Activated CD8-positive, alpha-beta T cell treated with anti-CD3 and anti-CD28 coated beads for 36 hours (primary cell): ENCODE measurements around the gene EN2. TPM values are rescaled to one million over a fixed set of nuclear protein-coding genes. Genes with fewer than 3 reads are reported as not detected.

Source experiments
- ATAC-seq: fragments of 200-7000 bp; cut with Tn5 transposase; one replicate; pipeline ENCODE4 v1.10.0; 2021; ENCODE audit warnings: mild to moderate bottlenecking, moderate library complexity
- CTCF ChIA-PET: fragments of 350-600 bp; sonication (Branson Sonifier 250); formaldehyde crosslinking; loops from one replicate; lab custom pipeline; 2021; ENCODE audit warnings: antibody characterized with exemption; lab: Charles Lee
- POLR2A ChIA-PET: fragments of 350-600 bp; sonication (Branson Sonifier 250); formaldehyde crosslinking; loops from one replicate; lab custom pipeline; 2021; ENCODE audit warnings: antibody characterized with exemption; lab: Charles Lee
- DNase-seq: peaks from one replicate; pipeline ENCODE4 v3.0.0-alpha.2; 2020
- H3K27ac Mint-ChIP-seq: one replicate; pipeline ENCODE4 v1.8.0; 2021; ENCODE audit warnings: mild to moderate bottlenecking, mixed read lengths
- H3K27me3 Mint-ChIP-seq: one replicate; pipeline ENCODE4 v1.8.0; 2021; ENCODE audit warnings: mixed read lengths
- H3K36me3 Mint-ChIP-seq: one replicate; pipeline ENCODE4 v1.8.0; 2021; ENCODE audit warnings: low read depth, mixed read lengths
- H3K4me1 Mint-ChIP-seq: one replicate; pipeline ENCODE4 v1.8.0; 2021; ENCODE audit warnings: low read depth, mixed read lengths
- H3K4me3 Mint-ChIP-seq: one replicate; pipeline ENCODE4 v1.8.0; 2021; ENCODE audit warnings: mild to moderate bottlenecking, moderate library complexity, mixed read lengths
- H3K9me3 Mint-ChIP-seq: one replicate; pipeline ENCODE4 v1.8.0; 2021; ENCODE audit warnings: mixed read lengths
- intact Hi-C: fragments of 100-400 bp; cut with micrococcal nuclease; formaldehyde crosslinking; loops from one replicate; pipeline ENCODE4 v1.10.0; 2022
- total RNA-seq, 2 experiments: library from RNA; stranded (reverse); gene quantifications; one replicate each; pipeline ENCODE4 v1.2.3, GENCODE V29; 2021
- TF ChIP-seq, protein P1 (sequence below): fragments of 200-600 bp; IDR thresholded peaks from one replicate; pipeline ENCODE4 v1.8.0; 2022; ENCODE audit warnings: antibody characterized with exemption, mild to moderate bottlenecking

The EN2 gene
- total RNA-seq, 2 experiments from 2014 or later: not detected

DNA sequence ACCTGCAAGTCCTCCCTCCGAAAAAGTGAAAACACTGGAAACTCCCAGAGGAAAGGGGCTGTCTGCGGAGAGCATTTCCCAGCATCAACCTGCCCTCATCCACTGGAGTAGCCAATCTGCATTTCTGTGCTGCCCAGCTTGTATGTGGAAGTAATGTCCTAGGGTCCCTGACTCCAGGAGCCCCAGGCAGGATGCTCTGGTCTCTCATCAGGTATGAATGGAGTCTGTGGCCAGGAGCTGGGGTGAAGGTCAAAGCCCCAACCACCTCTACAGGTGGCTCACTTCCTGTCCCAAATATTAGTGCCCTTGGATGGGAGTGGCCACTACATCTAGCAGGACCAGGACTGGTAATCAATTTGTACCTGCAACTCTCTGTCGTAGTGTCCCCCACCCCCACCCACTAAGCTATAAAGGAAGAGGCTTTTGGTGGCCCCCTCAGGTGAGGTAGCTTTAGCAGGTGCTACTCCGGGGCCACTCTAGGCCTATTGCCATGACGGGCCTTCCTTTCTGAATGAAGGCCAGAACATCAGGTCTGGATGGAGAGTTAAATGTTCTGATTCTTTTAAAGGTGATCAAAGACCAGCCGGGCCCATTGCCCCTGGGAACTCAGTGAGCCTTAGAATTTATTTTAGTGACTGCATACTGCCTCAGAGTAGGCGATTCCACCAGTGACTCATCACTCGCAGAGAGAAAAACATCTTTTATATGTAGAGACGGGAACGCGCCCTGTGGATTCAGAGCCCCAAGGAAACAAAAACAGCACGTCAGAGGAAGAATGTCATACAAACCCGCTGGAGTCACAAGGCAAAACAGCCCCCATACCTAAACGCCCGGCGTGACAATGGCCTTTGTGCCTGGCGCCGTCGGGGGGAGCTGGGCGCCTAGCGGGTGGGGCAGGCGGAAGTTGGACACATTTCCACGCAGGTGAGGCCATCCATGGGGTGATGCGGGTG, 13.0 kb downstream of the EN2 start:
- peaks cover 14% of the 10 kb centered on the region for H3K4me1 Mint-ChIP-seq
- peaks cover 86% of the 10 kb centered on the region for H3K27me3 Mint-ChIP-seq
- H3K27ac Mint-ChIP-seq: no peak overlapping the region
- no peaks in the 10 kb centered on the region for H3K36me3 Mint-ChIP-seq
- CTCF ChIA-PET: interaction anchor here (1.4 to 2.1 kb wide), 2 partner anchors 42 to 64 kb away, joined by 3 to 4 read pairs; no protein-coding TSS in a partner anchor
- H3K4me3 Mint-ChIP-seq: no peak overlapping the region
- TF ChIP-seq, protein P1, sequence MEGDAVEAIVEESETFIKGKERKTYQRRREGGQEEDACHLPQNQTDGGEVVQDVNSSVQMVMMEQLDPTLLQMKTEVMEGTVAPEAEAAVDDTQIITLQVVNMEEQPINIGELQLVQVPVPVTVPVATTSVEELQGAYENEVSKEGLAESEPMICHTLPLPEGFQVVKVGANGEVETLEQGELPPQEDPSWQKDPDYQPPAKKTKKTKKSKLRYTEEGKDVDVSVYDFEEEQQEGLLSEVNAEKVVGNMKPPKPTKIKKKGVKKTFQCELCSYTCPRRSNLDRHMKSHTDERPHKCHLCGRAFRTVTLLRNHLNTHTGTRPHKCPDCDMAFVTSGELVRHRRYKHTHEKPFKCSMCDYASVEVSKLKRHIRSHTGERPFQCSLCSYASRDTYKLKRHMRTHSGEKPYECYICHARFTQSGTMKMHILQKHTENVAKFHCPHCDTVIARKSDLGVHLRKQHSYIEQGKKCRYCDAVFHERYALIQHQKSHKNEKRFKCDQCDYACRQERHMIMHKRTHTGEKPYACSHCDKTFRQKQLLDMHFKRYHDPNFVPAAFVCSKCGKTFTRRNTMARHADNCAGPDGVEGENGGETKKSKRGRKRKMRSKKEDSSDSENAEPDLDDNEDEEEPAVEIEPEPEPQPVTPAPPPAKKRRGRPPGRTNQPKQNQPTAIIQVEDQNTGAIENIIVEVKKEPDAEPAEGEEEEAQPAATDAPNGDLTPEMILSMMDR: no peak
- intact Hi-C loops: no loop called here
- no peak for ATAC-seq
- DNase-seq: no peak
- POLR2A ChIA-PET: interaction anchor here (0.6 kb wide), 1 partner anchor 107 kb away, joined by 3 read pairs; no protein-coding TSS in a partner anchor
- H3K9me3 Mint-ChIP-seq: no peaks in the 10 kb centered on the region

DNA sequence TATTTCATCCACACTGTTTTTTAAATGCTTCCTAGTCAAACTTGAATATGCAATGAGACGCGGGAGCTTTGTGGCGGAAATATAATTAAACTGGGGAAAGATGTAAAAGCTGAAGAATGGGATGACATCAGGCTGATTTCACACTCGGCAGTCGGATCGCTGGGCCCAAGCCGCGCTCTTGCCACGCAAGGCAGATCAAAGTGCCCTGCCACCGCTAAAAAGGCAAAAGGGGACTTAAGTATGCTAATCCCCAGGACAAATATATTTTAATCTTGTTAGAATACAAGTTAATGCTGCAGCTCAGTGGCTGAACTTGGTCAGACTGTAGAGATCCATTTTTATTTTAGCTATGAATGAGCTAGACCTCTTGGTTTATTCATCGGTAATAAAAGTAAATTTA, 13.8 kb downstream of the EN2 start:
- TF ChIP-seq, protein P1: no peak
- DNase-seq (no peak), ATAC-seq (no peak)
- Mint-ChIP-seq H3K36me3 (no peaks in the 10 kb centered on the region), H3K4me1 (peaks cover 17% of the 10 kb centered on the region), H3K4me3 (no peak overlapping the region), H3K9me3 (no peaks in the 10 kb centered on the region), H3K27me3 (peaks cover 88% of the 10 kb centered on the region), H3K27ac (no peak overlapping the region)
- intact Hi-C loops: no loop called here
- POLR2A ChIA-PET: no interaction called here
- CTCF ChIA-PET: interaction anchor here (1.0 to 1.4 kb wide), 4 partner anchors 28 to 296 kb away, joined by 3 read pairs; no protein-coding TSS in a partner anchor

DNA sequence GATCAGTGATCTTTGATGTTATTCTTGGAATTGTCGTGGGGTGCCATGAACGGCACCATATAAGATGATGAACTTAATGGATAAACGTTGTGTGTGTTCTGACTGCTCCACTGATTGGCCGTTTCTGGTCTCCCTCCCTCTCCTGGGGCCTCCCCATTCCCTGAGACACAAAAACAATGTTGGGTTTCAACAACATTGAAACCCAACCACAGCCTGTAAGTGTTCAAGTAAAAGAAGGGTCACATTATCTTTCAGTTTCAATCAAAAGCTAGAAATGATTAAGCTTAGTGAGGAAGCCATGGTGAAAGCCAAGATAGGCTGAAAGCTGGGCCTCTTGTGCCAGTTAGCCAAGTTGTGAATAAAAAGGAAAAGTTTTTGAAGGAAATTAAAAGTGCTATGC, 19.5 kb downstream of the EN2 start:
- Mint-ChIP-seq H3K27me3 (peaks cover 67% of the 10 kb centered on the region), H3K4me1 (peaks cover 15% of the 10 kb centered on the region), H3K36me3 (no peaks in the 10 kb centered on the region), H3K9me3 (peaks cover 6% of the 10 kb centered on the region), H3K27ac (no peak overlapping the region), H3K4me3 (no peak overlapping the region)
- TF ChIP-seq, protein P1: no peak
- CTCF ChIA-PET: interaction anchor here (0.9 kb wide), 1 partner anchor 21 kb away, joined by 3 read pairs; no protein-coding TSS in a partner anchor
- POLR2A ChIA-PET: no interaction called here
- intact Hi-C loops: no loop called here
- ATAC-seq (peak; percentile 89), DNase-seq (peak; percentile 45)

DNA sequence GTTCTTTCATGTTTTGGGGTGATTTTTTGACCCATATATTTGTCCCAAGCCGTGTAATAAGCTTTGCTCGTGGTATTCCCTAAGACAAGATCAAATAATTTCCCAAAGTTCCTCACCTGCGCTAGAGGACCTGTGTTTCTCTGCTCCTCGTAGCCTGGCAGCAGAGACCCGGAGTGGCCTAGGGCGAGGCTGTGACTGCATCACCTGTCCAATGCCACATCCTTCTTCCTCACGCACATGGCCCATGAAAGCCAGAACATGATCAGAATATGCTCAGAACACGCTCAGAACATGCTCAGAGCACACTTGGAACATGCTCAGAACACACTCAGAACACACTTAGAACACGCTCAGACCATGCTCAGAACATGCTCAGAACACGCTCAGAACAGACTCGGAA, 23.8 kb downstream of the EN2 start:
- Mint-ChIP-seq H3K9me3 (peaks cover 6% of the 10 kb centered on the region), H3K36me3 (no peaks in the 10 kb centered on the region), H3K27me3 (peaks cover 46% of the 10 kb centered on the region), H3K4me1 (peaks cover 23% of the 10 kb centered on the region), H3K4me3 (no peak overlapping the region), H3K27ac (no peak overlapping the region)
- ChIA-PET CTCF (no interaction called here), POLR2A (no interaction called here)
- DNase-seq: no peak
- intact Hi-C loops: no loop called here
- no peak for ATAC-seq
- TF ChIP-seq, protein P1: no peak
